Endothelial cell of umbilical vein (primary cell): ENCODE results near the gene VPS33B. TPM values are rescaled to one million over a fixed set of nuclear protein-coding genes. Genes with fewer than 3 reads are reported as not detected.

ENCODE experiments used
- BruUV-seq: library from RNA; stranded (reverse); fragments of 400-500 nt; replicated peaks from 2 replicates; lab custom pipeline; 2021; lab: Mats Ljungman, UMichigan
- CTCF ChIA-PET: fragments of 300-600, 350-600 bp; sonication (Branson Sonifier 250); formaldehyde crosslinking; loops from one replicate; lab custom pipeline; 2021; ENCODE audit warnings: antibody characterized with exemption, inconsistent platforms; lab: Charles Lee
- POLR2A ChIA-PET: fragments of 300-600, 350-600 bp; sonication (Branson Sonifier 250); formaldehyde crosslinking; loops from one replicate; lab custom pipeline; 2021; ENCODE audit warnings: antibody characterized with exemption, inconsistent platforms; lab: Charles Lee
- DNase-seq: peaks from one replicate; pipeline ENCODE4 v3.0.0-alpha.2; 2011; ENCODE audit warnings: low read depth, low spot score
- FAIRE-seq: peaks from 2 replicates; lab custom pipeline; 2011; peaks lifted over from hg19 to GRCh38; lab: Jason Lieb, UNC
- H2AFZ ChIP-seq: 2 replicates; pipeline ENCODE4 v1.6.0; 2012; ENCODE audit warnings: low read depth, low read length, control low read depth, inconsistent platforms
- H3K27ac ChIP-seq: 2 replicates; pipeline ENCODE4 v1.5.1; 2011; ENCODE audit warnings: low read depth, mild to moderate bottlenecking, control low read depth, low read length, moderate library complexity; ENCODE audit not compliant: insufficient read depth
- H3K27me3 ChIP-seq, 2 experiments: 2 replicates each; pipeline versions ENCODE4 v1.6.0 to v1.6.1; 2011; ENCODE audit warnings: low read length in 2 of 2, mixed read lengths in 1 of 2; ENCODE audit not compliant: control insufficient read depth in 2 of 2, insufficient read depth in 2 of 2
- H3K36me3 ChIP-seq, 2 experiments: 2 replicates in 1 of 2; 3 replicates in 1 of 2; pipeline ENCODE4 v1.5.1; 2011; ENCODE audit warnings: low read length in 2 of 2, mild to moderate bottlenecking in 1 of 2, moderate library complexity in 1 of 2; ENCODE audit not compliant: control insufficient read depth in 2 of 2, insufficient read depth in 2 of 2; ENCODE audit errors: extremely low read depth in 1 of 2
- H3K4me1 ChIP-seq: 3 replicates; pipeline ENCODE4 v1.5.1; 2011; ENCODE audit warnings: mild to moderate bottlenecking, low read length; ENCODE audit not compliant: control insufficient read depth, insufficient read depth; ENCODE audit errors: extremely low read depth
- H3K4me2 ChIP-seq: 2 replicates; pipeline ENCODE4 v1.6.1; 2011; ENCODE audit warnings: low read length, control low read depth, mixed read lengths; ENCODE audit not compliant: insufficient read depth
- H3K4me3 ChIP-seq, 3 experiments: fragments of 200-600 bp in 1 of 3; sonication (generic), shearing (Covaris generic) in 1 of 3; replicated peaks in 1 of 3; 2 replicates each; pipeline ENCODE4 v1.5.1; 2011 to 2016; ENCODE audit warnings: control low read depth in 3 of 3, low read length in 3 of 3, mild to moderate bottlenecking in 2 of 3, inconsistent platforms in 1 of 3, low read depth in 1 of 3, moderate library complexity in 1 of 3; ENCODE audit not compliant: insufficient read depth in 1 of 3
- H3K79me2 ChIP-seq: 2 replicates; pipeline ENCODE4 v1.6.0; 2012; ENCODE audit warnings: low read length, inconsistent platforms; ENCODE audit not compliant: control insufficient read depth, insufficient read depth
- H3K9ac ChIP-seq: replicated peaks from 2 replicates; pipeline ENCODE3; 2011; ENCODE audit warnings: low read length, control low read depth; ENCODE audit not compliant: insufficient read depth; ENCODE audit errors: extremely low read depth
- H3K9me1 ChIP-seq: replicated peaks from 3 replicates; pipeline ENCODE4 v1.6.0; 2011; ENCODE audit warnings: mild to moderate bottlenecking, low read length; ENCODE audit not compliant: control insufficient read depth, insufficient read depth; ENCODE audit errors: extremely low read depth
- H3K9me3 ChIP-seq: replicated peaks from 2 replicates; pipeline ENCODE4 v1.5.1; 2012; ENCODE audit warnings: low read length, inconsistent platforms; ENCODE audit not compliant: control insufficient read depth, insufficient read depth
- H4K20me1 ChIP-seq: replicated peaks from 2 replicates; pipeline ENCODE3; 2011; ENCODE audit warnings: mild to moderate bottlenecking, low read length; ENCODE audit not compliant: control insufficient read depth, insufficient read depth; ENCODE audit errors: extremely low read depth
- EZH2 ChIP-seq: IDR thresholded peaks from 2 replicates; pipeline ENCODE4 v1.6.1; 2012; ENCODE audit warnings: borderline replicate concordance, low read depth, mild to moderate bottlenecking, moderate library complexity, low read length, inconsistent platforms; ENCODE audit not compliant: severe bottlenecking
- FOS ChIP-seq: IDR thresholded peaks from 2 replicates; pipeline ENCODE4 v1.6.1; 2011; ENCODE audit warnings: mild to moderate bottlenecking, low read length, moderate library complexity, borderline replicate concordance; ENCODE audit not compliant: insufficient read depth
- JUN ChIP-seq: IDR thresholded peaks from 2 replicates; pipeline ENCODE4 v1.6.1; 2011; ENCODE audit warnings: borderline replicate concordance, low read depth; ENCODE audit not compliant: insufficient read length, insufficient read depth
- MYC ChIP-seq: IDR thresholded peaks from one replicate; pipeline ENCODE4 v1.6.1; 2011; ENCODE audit warnings: mild to moderate bottlenecking, low read depth, low read length
- POLR2A ChIP-seq: IDR thresholded peaks from 2 replicates; pipeline ENCODE4 v1.6.1; 2012; ENCODE audit warnings: low read depth, mild to moderate bottlenecking, control low read depth, low read length
- POLR2AphosphoS5 ChIP-seq: IDR thresholded peaks from 2 replicates; pipeline ENCODE4 v1.6.1; 2012; ENCODE audit warnings: low read depth, mild to moderate bottlenecking, control low read depth, low read length, moderate library complexity; ENCODE audit not compliant: insufficient read depth
- dilution Hi-C: fragments of 300-500 bp; cut with MboI; formaldehyde crosslinking; loops from one replicate; pipeline ENCODE4 v1.15.0; 2019; ENCODE audit warnings: low sequenced_read_pairs; ENCODE audit not compliant: extremely low pct_ligation_motif_present
- intact Hi-C: fragments of 100-400 bp; cut with micrococcal nuclease; formaldehyde crosslinking; loops from one replicate; pipeline ENCODE4 v1.10.0; 2022
- polyA plus RNA-seq, 4 experiments: library from polyadenylated mRNA; depleted of rRNA in 3 of 4; stranded (reverse) in 3 of 4; unstranded in 1 of 4; fragments of >200 nt; gene quantifications; 2 replicates each; pipeline versions ENCODE4 v1.2.1 to v1.2.3, GENCODE V29; 2011 to 2012; ENCODE audit warnings: missing spikeins in 1 of 4
- total RNA-seq: library from RNA; stranded (reverse); gene quantifications from 2 replicates; pipeline ENCODE4 v1.2.3, GENCODE V29; 2021
- TF ChIP-seq, protein P1 (sequence below), 2 donors: IDR thresholded peaks; 1 replicate in 1 of 2; 2 replicates in 1 of 2; pipeline ENCODE4 v1.5.1; 2011; ENCODE audit warnings: low read length in 2 of 2, mild to moderate bottlenecking in 2 of 2, moderate library complexity in 2 of 2, control low read depth in 1 of 2, inconsistent platforms in 1 of 2, low read depth in 1 of 2; ENCODE audit not compliant: insufficient read depth in 1 of 2; ENCODE audit errors: extremely low read depth in 1 of 2
- TF ChIP-seq, protein P2 (sequence below): IDR thresholded peaks from 2 replicates; pipeline ENCODE4 v1.6.1; 2011; ENCODE audit not compliant: insufficient read depth, insufficient read length

VPS33B gene
- total and polyA plus RNA-seq, 2 donors (not counting 3 experiments of a cell fraction or from before 2014, with no cell fraction given), result 11.8 to 14.2 TPM

DNA sequence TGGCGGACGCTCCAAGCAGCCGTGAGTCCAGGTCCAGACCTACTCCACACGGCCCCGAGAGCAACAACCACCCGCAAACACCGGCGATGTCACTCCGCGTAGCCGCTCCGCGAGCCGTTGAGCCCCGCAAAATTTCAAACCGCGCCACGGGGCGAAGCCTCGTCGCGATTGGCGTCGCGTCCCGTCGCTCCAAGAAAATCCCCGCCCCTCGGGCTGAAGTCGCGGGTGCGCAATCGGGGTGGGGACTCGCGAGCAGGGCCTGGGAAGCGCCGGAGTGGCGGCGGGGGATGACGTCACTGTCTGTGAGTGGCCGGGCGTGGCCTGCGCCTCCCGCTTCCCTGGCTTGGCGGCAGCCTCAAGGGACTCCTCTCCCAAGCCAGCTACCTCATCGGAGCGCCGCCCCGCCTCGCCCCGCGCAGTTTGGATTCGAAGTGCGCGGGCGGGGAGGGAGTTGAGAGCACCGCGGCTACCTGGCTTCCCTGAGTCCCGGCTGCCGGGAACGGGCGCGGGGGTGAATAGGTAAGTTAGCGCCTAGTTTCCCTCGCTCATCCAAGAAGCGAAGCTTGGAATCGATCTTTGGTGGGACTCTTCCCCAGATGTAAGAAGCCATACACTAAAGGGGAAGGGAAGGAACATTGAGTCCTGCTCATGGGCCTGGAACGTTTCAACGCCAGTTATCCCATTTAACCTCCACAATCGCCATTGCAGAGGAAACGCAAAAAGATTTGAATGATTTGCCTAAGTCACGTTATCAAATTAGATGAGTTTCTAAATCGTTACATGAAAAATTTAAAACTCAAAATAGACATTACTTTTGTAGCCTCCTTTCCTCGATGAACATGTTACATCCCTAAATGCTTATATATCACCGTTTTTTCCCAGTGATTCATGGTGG lies 27.7 kb downstream of the VPS33B start, which contains the start of gene PRC1:
TSS of gene PRC1 (minus strand) at position 119 of the 895 bp plus-strand sequence. CDS start at position 1, 118 bp downstream.
- TF ChIP-seq, protein P1, sequence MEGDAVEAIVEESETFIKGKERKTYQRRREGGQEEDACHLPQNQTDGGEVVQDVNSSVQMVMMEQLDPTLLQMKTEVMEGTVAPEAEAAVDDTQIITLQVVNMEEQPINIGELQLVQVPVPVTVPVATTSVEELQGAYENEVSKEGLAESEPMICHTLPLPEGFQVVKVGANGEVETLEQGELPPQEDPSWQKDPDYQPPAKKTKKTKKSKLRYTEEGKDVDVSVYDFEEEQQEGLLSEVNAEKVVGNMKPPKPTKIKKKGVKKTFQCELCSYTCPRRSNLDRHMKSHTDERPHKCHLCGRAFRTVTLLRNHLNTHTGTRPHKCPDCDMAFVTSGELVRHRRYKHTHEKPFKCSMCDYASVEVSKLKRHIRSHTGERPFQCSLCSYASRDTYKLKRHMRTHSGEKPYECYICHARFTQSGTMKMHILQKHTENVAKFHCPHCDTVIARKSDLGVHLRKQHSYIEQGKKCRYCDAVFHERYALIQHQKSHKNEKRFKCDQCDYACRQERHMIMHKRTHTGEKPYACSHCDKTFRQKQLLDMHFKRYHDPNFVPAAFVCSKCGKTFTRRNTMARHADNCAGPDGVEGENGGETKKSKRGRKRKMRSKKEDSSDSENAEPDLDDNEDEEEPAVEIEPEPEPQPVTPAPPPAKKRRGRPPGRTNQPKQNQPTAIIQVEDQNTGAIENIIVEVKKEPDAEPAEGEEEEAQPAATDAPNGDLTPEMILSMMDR (IDR thresholded peaks at IDR 0.05; ENCODE audit: extremely low read depth in 1 of 2, insufficient read depth in 1 of 2, low read depth in 1 of 2, low read length in 2 of 2), result no peak
- TF ChIP-seq FOS (peak; percentile 23), EZH2 (no peak), POLR2AphosphoS5 (peak; percentile 88), JUN (peak; percentile 87), MYC (no peak), POLR2A (peak; percentile 42)
- TF ChIP-seq, protein P2, sequence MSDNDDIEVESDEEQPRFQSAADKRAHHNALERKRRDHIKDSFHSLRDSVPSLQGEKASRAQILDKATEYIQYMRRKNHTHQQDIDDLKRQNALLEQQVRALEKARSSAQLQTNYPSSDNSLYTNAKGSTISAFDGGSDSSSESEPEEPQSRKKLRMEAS, result no peak
- ChIA-PET CTCF (interaction anchor here (0.7 to 1.2 kb wide), 2 partner anchors 38 to 62 kb away, joined by 3 to 23 read pairs; partner anchors contain the start of gene HDDC3), POLR2A (no interaction called here)
- H3K36me3 ChIP-seq, result peaks cover 4 to 10% of the 10 kb centered on the region in 2 experiments
- H3K79me2 ChIP-seq, result peaks cover 58% of the 10 kb centered on the region
- peak within 1 kb of the TSS; percentile 94 for H3K27ac ChIP-seq
- peak within 1 kb of the TSS; percentile 71 to 98 (median 93) for H3K4me3 ChIP-seq
- intact Hi-C loops (loop anchor here (1.0 kb wide), 3 partner anchors 28 to 62 kb away; partner anchors contain the start of genes HDDC3 and VPS33B), dilution Hi-C loops (no loop called here)
- H3K9me3 ChIP-seq, result no peaks in the 10 kb centered on the region
- H2AFZ ChIP-seq, result peak within 1 kb of the TSS; percentile 96
- H3K4me1 ChIP-seq, result peaks cover 20% of the 10 kb centered on the region
- H3K4me2 ChIP-seq, result peak within 1 kb of the TSS; percentile 99
- H4K20me1 ChIP-seq, result no peaks in the 10 kb centered on the region
- H3K9ac ChIP-seq, result peak within 1 kb of the TSS; percentile 98
- DNase-seq (peak; percentile 99), FAIRE-seq (peak; percentile 97)
- no peaks in the 10 kb centered on the region for H3K9me1 ChIP-seq
- H3K27me3 ChIP-seq, result no peaks in the 10 kb centered on the region
- TSS peak; percentile 78 for BruUV-seq
